NCI-H2196 (cell line): Measurements from ENCODE around the gene COL6A1.

Experiments used
- DNase-seq: peaks from one replicate; lab custom pipeline; 2025; ENCODE audit not compliant: unreplicated experiment; lab: John Stamatoyannopoulos, UW

COL6A1 gene

DNA sequence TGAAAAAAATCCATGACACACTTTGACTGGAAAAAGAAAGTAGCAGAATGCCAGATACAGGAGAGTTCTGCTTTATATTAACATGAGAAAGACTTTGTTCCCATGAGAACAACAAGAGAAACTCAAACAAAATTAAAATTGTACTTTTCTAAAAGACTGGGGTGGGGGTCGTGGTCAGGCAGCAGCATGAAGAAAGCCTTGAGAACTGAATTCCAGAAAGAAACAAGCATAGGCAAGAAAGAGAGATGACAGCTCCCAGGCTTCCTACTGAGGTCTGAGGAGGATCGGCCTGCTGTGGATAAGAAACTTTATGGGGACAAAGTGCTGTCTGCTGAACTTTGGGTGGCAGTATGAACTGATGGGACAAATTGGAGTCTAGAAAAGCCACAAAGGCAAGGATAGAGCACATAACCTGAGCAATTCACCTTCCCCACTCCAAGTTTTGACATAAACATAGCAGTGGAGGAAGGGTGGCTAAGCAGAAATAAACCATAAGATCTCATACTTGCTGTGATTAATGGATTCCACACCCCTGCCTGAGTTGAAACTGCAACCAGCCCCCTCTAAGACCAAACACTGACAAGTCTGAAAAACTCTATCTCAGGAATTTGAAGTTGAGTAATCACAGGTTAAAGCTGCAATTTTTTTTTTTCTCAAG is 43.7 kb downstream of the COL6A1 start:
- no peak for DNase-seq

DNA sequence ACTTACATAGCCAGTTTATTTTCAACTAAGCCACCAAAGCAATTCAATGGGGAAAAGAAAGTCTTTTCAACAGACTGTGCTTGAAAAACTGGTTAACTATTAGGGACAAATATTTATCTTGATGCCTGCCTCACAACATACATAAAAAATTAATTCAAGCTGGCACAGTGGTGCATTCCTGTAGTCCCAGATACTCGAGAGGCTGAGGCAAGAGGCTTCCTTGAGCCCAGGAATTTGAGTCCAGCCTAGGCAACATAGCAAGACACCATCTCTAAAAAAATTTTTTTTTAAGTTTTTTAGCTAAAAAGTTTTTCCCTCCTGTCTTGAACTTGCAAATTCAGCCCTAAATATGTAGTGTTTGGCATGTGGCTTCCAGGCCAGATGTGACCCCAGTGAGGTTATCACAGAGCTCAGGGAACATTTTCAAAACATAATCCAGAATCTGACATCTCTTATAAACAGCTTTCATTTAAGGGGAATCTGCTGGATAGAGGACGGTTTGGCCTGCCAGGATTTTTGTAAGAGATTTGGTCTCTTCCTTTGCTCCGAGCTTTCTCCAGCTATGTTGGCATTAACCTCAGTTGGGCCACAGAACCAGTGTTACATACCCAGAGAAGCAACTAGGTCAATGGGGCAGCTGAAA is 46.4 kb downstream of the COL6A1 start:
- no peak for DNase-seq

DNA sequence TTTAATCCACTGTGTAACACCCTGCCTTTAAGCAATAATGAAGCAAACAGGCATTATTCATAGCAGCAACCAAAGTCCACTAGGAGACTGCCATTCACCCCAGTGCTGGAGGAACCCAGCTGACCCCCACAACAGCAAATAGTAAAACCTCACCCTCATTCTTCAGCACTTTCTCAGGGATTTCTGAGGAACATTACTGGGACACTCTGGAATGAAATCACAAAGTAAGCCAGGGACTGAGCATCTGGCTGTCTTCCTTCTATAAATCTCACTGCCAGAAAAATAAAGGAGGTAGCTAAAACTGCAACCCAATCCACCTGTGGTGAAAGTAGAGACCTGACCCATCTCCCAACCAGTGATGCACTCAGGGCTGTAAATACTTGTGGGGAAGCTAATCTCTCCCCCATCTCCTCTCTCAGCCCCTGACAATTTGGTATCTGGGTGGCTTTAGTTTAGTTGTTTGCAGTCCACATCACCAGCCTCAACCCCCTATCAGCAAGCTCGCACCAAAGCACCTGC is 47.1 kb downstream of the COL6A1 start:
- no peak for DNase-seq

DNA sequence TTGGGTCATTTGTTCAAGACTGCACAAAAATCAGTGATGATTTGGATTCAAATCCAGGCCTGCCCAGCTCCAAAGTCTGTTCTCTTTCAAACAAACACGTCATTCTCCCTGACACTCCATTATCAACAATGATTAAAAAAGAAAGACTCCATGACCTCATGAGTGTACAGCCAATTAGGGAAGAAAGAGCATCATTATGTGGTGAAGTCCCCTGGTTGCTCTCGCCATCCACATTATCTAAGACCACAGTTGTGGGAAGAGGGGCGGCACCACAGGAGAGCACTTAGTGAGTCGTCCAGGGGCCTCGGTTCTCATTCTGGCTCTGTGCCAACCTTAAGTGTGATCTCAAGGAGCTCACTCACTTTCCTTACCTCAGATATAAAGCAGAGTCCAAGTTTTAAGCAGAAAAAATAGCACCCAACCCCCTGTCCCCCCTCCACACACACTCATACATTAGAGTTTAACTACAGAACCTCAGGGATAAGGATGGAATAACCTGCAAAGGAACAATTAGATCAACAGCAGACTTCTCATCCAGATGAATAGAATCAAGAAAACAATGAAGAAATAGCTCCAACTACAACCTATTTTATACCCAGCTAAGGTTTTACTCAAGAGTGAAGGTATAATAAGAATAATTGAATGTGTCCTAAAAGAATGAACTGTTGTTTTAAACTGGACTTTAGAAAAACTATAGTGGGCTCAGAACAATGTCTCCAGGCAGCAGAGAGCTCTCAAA is 47.8 kb downstream of the COL6A1 start:
- DNase-seq, result no peak

GRCh38 chr21:46031484-46031883 is 49.9 kb downstream of the COL6A1 start:
- no peak for DNase-seq

DNA sequence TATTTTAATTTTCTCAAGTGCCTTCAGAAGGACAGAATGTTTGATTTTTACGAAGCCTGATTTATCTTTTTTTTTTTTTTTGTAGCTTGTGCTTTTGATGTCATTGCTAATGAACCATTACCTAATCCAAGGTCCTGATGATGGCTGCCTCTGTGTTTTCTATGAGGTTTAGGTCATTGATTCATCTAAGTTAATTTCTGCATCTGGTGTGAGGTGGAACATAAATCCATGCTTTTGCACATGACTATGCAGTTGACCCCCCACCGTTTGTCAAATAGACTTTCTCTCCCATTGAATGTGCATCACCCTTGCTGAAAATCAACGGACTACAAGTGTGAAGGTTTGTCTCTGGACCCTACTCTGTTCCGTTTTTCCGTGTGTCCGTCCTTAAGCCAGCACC is 50.5 kb downstream of the COL6A1 start:
- DNase-seq, result no peak

GRCh38 chr21:46033410-46034400 is 52.1 kb downstream of the COL6A1 start:
- DNase-seq, result no peak

- no peak for DNase-seq
Measured at GRCh38 chr21:46035809-46036695, 54.5 kb downstream of the COL6A1 start.

DNA sequence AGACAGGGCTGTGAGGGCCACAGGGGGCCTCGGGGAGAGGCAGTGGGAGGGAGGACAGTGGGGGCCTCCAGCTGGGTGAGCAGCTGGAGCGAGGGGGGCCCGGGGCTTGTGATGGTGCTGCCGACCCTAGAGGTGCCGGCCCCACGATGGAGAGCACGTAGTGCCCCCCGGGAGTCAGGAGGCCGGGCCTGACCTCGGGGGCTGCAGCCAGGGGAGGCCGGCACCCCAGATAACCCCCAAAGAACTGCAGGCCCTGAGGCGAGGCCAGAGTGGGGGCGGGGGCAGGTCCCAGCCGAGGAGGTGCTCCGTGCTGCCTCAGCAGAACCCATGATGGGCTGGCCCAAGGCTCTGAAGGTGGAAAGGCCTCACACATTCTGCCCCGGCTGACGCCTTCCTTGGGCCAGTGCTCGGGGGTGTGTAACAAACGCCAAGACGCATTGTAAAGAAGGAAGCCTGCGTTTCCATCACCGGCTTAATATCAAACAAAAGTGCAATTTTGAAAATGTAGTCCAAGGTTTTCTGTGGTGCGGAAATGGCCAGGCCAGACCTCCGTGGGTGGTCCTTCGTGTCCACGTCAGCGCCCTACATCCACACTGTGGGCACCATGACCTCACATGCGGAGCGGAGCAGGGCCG is 55.2 kb downstream of the COL6A1 start:
- no peak for DNase-seq

DNA sequence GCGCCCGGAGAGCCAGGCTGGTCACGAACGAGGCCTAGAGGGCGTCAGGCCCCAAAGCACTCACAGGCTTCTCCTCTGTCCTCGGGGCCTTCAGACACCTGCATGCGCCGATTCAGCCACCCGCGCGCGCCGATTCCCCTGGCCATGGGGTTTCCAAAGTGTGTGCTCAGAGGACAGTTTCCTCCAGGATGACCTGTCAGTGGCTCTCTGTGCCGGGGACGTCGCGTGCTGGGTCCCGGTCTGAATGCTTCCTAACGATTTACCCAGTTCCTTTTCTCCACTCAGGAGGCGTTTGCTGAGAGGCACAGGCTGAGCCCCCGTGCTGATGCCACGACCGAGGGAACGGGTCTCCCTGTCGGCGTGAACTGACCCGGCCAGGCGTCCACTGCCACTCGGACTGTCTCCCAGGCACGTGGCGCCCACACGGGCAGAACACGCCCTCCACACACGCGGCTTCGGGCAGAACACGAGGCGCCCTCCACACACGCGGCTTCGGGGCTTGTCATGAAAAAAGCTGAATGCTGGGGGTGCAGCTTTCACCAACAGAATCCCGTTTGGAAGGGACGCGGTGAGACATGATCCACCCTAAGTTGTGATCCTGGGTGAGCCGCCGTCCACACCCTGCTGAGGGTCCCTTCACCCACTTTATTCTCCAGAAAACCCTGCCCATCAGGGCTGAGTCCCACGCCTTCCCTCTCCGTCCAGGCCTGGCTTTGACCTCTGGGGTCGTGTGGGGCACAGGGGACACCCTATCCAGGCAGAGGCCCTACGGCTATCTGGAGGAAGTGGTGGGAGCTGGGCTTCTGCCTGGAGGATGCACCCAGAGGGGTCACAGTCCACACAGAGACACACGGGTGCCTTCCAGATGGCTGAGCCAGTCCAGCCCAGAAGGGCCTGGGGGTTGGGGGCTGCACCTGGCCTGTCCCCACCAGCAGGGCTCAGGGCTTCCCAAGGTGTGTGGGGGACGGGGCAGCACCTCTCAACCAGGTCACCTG is 56.1 kb downstream of the COL6A1 start:
- no peak for DNase-seq

- DNase-seq, result no peak
Measured at GRCh38 chr21:46038341-46038829, 56.8 kb downstream of the COL6A1 start.

DNA sequence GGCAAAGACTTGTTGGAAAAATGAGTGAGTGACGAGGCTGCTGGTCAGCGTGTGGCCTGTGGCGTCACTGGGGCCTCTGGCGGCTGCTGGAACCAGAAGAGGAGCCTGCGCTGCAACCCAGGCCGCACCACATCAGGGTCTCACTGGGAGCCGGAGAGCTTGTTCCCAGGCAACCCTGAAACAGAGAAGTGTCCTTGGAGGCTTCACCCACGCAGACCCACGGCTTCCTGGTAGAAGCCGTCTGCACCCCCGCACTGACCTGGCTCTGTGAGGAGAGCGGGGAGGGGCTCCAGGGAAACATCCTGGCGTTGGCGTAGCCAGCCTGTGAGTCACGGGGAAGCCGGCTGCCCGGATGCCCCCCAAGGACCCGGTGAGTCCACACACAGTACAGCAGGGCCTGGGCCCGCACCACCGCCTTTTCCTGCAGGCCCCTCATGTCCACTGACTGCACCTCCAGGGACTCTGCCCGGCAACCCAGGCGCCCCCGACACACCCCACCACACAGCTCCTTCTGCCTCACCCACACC is 57.4 kb downstream of the COL6A1 start:
- DNase-seq, result no peak

DNA sequence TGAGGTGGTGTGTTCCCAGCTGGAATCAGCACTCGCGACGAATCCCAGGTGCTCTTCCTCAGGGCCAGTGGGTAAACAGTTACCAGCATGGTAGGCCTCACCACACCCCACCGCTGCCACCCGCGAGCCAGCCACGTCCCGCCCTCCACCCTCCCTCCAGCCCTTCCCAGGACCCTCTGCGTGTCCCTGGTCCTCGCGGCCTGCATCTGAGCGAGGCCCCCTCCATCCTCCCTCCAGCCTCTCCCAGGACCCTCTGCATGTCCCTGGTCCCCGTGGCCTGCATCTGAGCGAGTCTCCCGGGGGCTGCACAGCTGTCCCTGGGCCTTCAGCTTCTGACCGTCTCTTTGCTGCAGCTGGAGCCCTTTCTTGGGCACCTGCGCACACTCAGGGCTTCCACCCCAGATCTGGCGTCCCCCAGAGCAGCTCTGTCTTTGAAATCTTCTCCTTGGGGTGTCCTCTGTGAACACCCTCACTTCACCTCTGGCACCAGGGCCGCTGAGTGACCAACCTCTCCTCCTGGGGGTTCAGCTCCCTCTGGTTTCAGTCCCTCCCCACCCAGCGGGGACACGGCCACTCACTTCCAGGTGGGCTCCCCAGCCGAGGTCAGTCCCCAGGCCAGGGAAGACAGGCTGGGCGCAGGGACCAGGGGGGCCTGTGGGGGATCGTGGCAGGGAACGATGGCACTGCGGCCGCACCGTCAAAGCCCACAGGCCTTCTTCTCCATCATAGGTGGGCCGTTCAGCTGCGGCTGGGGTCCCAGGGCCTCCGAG is 58.5 kb downstream of the COL6A1 start:
- DNase-seq, result no peak

GRCh38 chr21:46040707-46041106 is 59.1 kb downstream of the COL6A1 start:
- no peak for DNase-seq

DNA sequence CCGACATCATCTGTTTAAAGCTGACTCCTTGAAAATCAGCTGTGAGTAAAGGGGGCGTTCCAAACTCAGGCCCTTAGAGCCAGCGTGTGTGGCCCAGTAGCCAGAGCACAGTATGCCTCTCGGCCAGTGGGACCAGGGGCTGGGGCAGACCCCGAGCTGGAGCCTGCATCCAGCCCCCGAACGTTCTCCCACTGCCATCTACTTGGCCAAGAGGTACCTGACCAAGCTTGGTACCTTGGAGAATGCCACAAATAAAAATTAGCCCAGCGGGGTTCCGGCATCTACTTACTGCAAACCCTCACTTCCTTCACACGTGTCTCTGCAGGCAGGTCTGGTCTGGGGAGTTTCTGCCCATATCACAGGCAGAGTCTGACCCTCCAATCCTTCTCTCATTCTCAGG is 59.6 kb downstream of the COL6A1 start:
- no peak for DNase-seq

GRCh38 chr21:46045154-46045553 is 63.6 kb downstream of the COL6A1 start:
- no peak for DNase-seq

GRCh38 chr21:46046471-46046870 is 64.9 kb downstream of the COL6A1 start:
- DNase-seq, result no peak
